Measurements from ENCODE around the gene PVALEF. TPM values are rescaled to one million over a fixed set of nuclear protein-coding genes. Genes with fewer than 3 reads are reported as not detected.

PVALEF gene
- total and polyA plus RNA-seq, 2 of the 13 experiments (the other 11 are each of a cell fraction or from before 2014, with no cell fraction given), result 0.18 TPM

GRCh38 chr17:81167638-81168037, 2.3 kb downstream of the PVALEF start:
- no peak overlapping the region for H3K27ac ChIP-seq (ENCODE audit: extremely low read length, insufficient read depth, low read length)
- DNase-seq (ENCODE audit: low spot score) (no peak), ATAC-seq (no peak), FAIRE-seq (no peak)
- H2AFZ ChIP-seq (ENCODE audit: low read length), result no peak overlapping the region
- H3K9me3 ChIP-seq (ENCODE audit: low read length), result no peaks in the 10 kb centered on the region
- intact Hi-C loops (cut with micrococcal nuclease; ENCODE audit: unreplicated experiment) (no loop called here), in situ Hi-C loops (cut with HindIII; ENCODE audit: extremely low pct_ligation_motif_present, low pct_unique_long_range_greater_than_20kb) (no loop called here)
- H3K4me3 ChIP-seq (replicated peaks in 1 of 3; ENCODE audit: insufficient read depth in 1 of 3, low read depth in 2 of 3, low read length in 3 of 3), result no peak overlapping the region
- no peaks in the 10 kb centered on the region for H3K36me3 ChIP-seq (replicated peaks in 1 of 2; ENCODE audit: control insufficient read depth in 1 of 2, insufficient read depth in 2 of 2, low read length in 2 of 2)
- 0 out of 5 replicates have a peak, but pooled peaks cover 0 to 4% of the 10 kb centered on the region in 2 experiments for H3K27me3 ChIP-seq (ENCODE audit: control insufficient read depth in 1 of 2, insufficient read depth in 2 of 2, low read length in 2 of 2)
- H3K4me1 ChIP-seq (ENCODE audit: insufficient read depth, low read length), result peaks cover 49% of the 10 kb centered on the region
- no peaks in the 10 kb centered on the region for H3K79me2 ChIP-seq (ENCODE audit: insufficient read depth, low read length)
- CTCF ChIA-PET (ENCODE audit: low intra/inter-chr PET ratio, low total read pairs), result no interaction called here
- no peak overlapping the region for H3K4me2 ChIP-seq (ENCODE audit: low read depth, low read length)
- no peaks in the 10 kb centered on the region for H4K20me1 ChIP-seq (ENCODE audit: insufficient read depth, low read length)
- H3K9ac ChIP-seq (ENCODE audit: insufficient read depth, low read depth, low read length), result no peak overlapping the region
- POLR2A ChIA-PET, result interaction anchor here (0.8 to 1.4 kb wide), 2 partner anchors 34 to 37 kb away, joined by 3 to 5 read pairs; no protein-coding TSS in a partner anchor
- 89% methylated on average over 7 of the region's 7 CpGs for WGBS (ENCODE audit: low lambda C conversion rate)
- no TSS peak for BruUV-seq (replicated peaks)
- no peak for TF ChIP-seq ZHX2 (IDR thresholded peaks at IDR 0.05; ENCODE audit: low read depth)
- TF ChIP-seq ZHX2 (CRISPR knock-in tag; IDR thresholded peaks at IDR 0.05; ENCODE audit: borderline replicate concordance), result no peak
- no peak for TF ChIP-seq NFE2L1 (CRISPR knock-in tag; IDR thresholded peaks at IDR 0.05; ENCODE audit: borderline replicate concordance)
- no peak for TF ChIP-seq DNMT1 (CRISPR knock-in tag; IDR thresholded peaks at IDR 0.05)
- no peak for TF ChIP-seq TFAP4 (IDR thresholded peaks at IDR 0.05; ENCODE audit: borderline replicate concordance, low read depth)
- no peak for TF ChIP-seq ZNF775 (CRISPR knock-in tag; IDR thresholded peaks at IDR 0.05; ENCODE audit: borderline replicate concordance)
- no peak for TF ChIP-seq ZNF816 (CRISPR knock-in tag; IDR thresholded peaks at IDR 0.05; ENCODE audit: borderline replicate concordance)
- TF ChIP-seq ZNF441 (CRISPR knock-in tag; IDR thresholded peaks at IDR 0.05; ENCODE audit: borderline replicate concordance), result no peak
- TF ChIP-seq RBFOX2 (IDR thresholded peaks at IDR 0.05; ENCODE audit: low read depth, low read length), result 0 out of 2 replicates have a peak, but pooled peaks have one; percentile 19
- no peak for TF ChIP-seq YEATS2 (CRISPR knock-in tag; IDR thresholded peaks at IDR 0.05; ENCODE audit: borderline replicate concordance)
- peak; percentile 73; the same call in 1 of the 2 replicates for TF ChIP-seq ZBTB33 (CRISPR knock-in tag; IDR thresholded peaks at IDR 0.05)
- TF ChIP-seq DPF2 (CRISPR knock-in tag; IDR thresholded peaks at IDR 0.05; ENCODE audit: borderline replicate concordance, low read depth), result no peak
- no peak for TF ChIP-seq GPN1 (CRISPR knock-in tag; IDR thresholded peaks at IDR 0.05; ENCODE audit: borderline replicate concordance)
- no peak for TF ChIP-seq ZSCAN12 (CRISPR knock-in tag; IDR thresholded peaks at IDR 0.05)
- no peak for TF ChIP-seq RBAK (CRISPR knock-in tag; IDR thresholded peaks at IDR 0.05)
- no peak for TF ChIP-seq ZNF589 (CRISPR knock-in tag; conservative IDR thresholded peaks at IDR 0.05)
- TF ChIP-seq ZFP41 (CRISPR knock-in tag; IDR thresholded peaks at IDR 0.05; ENCODE audit: borderline replicate concordance), result no peak
